ENCODE results near the gene DDX56. TPM values are rescaled to one million over a fixed set of nuclear protein-coding genes. Genes with fewer than 3 reads are reported as not detected.

DDX56 gene
- total RNA-seq, 1 experiment from 2014 or later = 83.1 TPM

DNA sequence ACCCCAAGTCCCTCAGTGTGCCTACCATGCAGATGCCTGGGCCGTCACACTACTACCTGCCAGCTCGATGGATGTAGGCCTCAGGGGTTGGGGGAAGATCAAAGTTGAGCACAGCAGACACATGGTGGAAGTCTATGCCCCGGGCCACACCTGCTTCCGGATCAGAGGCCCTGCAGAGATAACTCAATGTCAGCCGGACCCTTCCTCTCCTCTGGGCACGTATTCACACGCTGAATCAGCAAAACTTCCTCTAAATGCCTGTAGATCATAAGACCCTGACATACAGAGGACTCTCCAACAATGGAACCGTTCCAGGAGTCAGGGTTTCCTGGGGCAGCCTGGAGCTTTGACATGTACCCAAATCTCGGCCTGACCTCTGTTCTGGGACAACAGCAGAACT, 3.7 kb downstream of the DDX56 start:
- peaks cover 72% of the 10 kb centered on the region for H3K36me3 Mint-ChIP-seq
- H3K27ac Mint-ChIP-seq = no peak overlapping the region
- H3K4me3 Mint-ChIP-seq = no peak overlapping the region
- POLR2A ChIA-PET = interaction anchor here (0.7 kb wide), 1 partner anchor 70 kb away, joined by 3 read pairs; no protein-coding TSS in a partner anchor
- no peaks in the 10 kb centered on the region for H3K9me3 Mint-ChIP-seq
- ATAC-seq (no peak), DNase-seq (ENCODE audit: low spot score) (no peak)
- TF ChIP-seq ZNF138 (CRISPR knock-in tag; conservative IDR thresholded peaks at IDR 0.05) = no peak
- TF ChIP-seq, protein P1, sequence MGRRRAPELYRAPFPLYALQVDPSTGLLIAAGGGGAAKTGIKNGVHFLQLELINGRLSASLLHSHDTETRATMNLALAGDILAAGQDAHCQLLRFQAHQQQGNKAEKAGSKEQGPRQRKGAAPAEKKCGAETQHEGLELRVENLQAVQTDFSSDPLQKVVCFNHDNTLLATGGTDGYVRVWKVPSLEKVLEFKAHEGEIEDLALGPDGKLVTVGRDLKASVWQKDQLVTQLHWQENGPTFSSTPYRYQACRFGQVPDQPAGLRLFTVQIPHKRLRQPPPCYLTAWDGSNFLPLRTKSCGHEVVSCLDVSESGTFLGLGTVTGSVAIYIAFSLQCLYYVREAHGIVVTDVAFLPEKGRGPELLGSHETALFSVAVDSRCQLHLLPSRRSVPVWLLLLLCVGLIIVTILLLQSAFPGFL (CRISPR knock-in tag; IDR thresholded peaks at IDR 0.05; ENCODE audit: borderline replicate concordance) = no peak
- TF ChIP-seq JAZF1 (CRISPR knock-in tag; IDR thresholded peaks at IDR 0.05) = no peak
- no peak for TF ChIP-seq ARID4B (CRISPR knock-in tag; IDR thresholded peaks at IDR 0.05; ENCODE audit: borderline replicate concordance)
- CTCF ChIA-PET = no interaction called here
- no peaks in the 10 kb centered on the region for H3K27me3 Mint-ChIP-seq (ENCODE audit: low read depth)
- peaks cover 20% of the 10 kb centered on the region for H3K4me1 Mint-ChIP-seq

DNA sequence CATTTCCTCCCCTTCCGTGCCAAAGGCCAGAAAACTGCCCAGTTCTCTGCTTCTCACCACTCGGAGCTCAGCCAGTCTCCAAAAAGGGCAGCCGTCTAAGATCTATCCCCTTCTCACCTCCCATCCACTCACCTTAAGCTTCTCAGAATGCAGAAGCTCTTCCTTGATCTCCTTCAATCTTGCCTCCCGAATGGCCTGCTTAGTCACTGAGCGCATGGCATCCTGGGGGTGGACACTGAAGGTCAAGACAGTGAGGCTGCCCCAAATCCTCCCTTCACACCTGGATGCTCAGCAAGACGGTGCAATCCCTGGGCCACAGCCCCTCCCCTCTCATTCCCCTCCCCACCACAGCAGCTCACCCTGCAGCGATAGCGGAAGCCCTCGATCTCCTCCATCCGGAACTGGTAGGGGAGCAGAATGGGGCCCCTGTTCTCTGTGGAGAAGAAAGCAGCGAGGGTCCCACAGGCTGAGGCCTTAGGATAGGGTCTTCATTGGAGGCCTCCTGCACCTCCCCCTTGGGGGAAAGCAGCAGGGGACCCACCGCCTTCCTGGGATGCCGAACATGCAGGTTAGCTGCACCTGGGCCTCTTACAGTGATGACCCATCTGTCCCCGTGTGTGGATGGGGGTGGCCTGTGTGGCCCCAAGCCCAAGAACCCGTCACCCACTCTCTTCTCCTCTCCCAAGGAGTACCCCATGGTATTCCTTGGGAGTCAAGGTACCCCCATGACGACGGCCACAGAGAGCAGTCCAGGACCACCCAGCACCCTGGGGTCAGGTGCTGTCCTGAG, 4.7 kb downstream of the DDX56 start:
- Mint-ChIP-seq H3K4me3 (no peak overlapping the region), H3K36me3 (peaks cover 80% of the 10 kb centered on the region), H3K9me3 (no peaks in the 10 kb centered on the region), H3K27ac (no peak overlapping the region; the same call in 1 of the 2 replicates), H3K27me3 (ENCODE audit: low read depth) (no peaks in the 10 kb centered on the region), H3K4me1 (peaks cover 12% of the 10 kb centered on the region)
- DNase-seq (ENCODE audit: low spot score) (no peak), ATAC-seq (no peak)
- ChIA-PET POLR2A (interaction anchor here (0.6 to 0.7 kb wide), 2 partner anchors 71 to 217 kb away, joined by 3 to 5 read pairs; no protein-coding TSS in a partner anchor), CTCF (interaction anchor here (1.2 kb wide), 1 partner anchor 34 kb away, joined by 4 read pairs; no protein-coding TSS in a partner anchor)
- TF ChIP-seq ZNF396 (CRISPR knock-in tag; IDR thresholded peaks at IDR 0.05; ENCODE audit: borderline replicate concordance) = no peak
- TF ChIP-seq E2F1 (CRISPR knock-in tag; IDR thresholded peaks at IDR 0.05) = no peak
- no peak for TF ChIP-seq ZNF317 (CRISPR knock-in tag; IDR thresholded peaks at IDR 0.05; ENCODE audit: borderline replicate concordance, low read depth)
- no peak for TF ChIP-seq SOX15 (CRISPR knock-in tag; IDR thresholded peaks at IDR 0.05)
- TF ChIP-seq ZNF423 (CRISPR knock-in tag; IDR thresholded peaks at IDR 0.05) = no peak
- TF ChIP-seq NR3C1 (CRISPR knock-in tag; conservative IDR thresholded peaks at IDR 0.05; ENCODE audit: low read depth) = no peak
- no peak for TF ChIP-seq TEAD4 (CRISPR knock-in tag; IDR thresholded peaks at IDR 0.05)
- TF ChIP-seq, protein P2, sequence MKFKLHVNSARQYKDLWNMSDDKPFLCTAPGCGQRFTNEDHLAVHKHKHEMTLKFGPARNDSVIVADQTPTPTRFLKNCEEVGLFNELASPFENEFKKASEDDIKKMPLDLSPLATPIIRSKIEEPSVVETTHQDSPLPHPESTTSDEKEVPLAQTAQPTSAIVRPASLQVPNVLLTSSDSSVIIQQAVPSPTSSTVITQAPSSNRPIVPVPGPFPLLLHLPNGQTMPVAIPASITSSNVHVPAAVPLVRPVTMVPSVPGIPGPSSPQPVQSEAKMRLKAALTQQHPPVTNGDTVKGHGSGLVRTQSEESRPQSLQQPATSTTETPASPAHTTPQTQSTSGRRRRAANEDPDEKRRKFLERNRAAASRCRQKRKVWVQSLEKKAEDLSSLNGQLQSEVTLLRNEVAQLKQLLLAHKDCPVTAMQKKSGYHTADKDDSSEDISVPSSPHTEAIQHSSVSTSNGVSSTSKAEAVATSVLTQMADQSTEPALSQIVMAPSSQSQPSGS (CRISPR knock-in tag; IDR thresholded peaks at IDR 0.05; ENCODE audit: borderline replicate concordance, low read depth) = no peak
- no peak for TF ChIP-seq ETV6 (CRISPR knock-in tag; IDR thresholded peaks at IDR 0.05)
- no peak for TF ChIP-seq CBFB (CRISPR knock-in tag; IDR thresholded peaks at IDR 0.05; ENCODE audit: low read depth)
- TF ChIP-seq ZNF416 (CRISPR knock-in tag; IDR thresholded peaks at IDR 0.05) = no peak
- TF ChIP-seq, protein P3, sequence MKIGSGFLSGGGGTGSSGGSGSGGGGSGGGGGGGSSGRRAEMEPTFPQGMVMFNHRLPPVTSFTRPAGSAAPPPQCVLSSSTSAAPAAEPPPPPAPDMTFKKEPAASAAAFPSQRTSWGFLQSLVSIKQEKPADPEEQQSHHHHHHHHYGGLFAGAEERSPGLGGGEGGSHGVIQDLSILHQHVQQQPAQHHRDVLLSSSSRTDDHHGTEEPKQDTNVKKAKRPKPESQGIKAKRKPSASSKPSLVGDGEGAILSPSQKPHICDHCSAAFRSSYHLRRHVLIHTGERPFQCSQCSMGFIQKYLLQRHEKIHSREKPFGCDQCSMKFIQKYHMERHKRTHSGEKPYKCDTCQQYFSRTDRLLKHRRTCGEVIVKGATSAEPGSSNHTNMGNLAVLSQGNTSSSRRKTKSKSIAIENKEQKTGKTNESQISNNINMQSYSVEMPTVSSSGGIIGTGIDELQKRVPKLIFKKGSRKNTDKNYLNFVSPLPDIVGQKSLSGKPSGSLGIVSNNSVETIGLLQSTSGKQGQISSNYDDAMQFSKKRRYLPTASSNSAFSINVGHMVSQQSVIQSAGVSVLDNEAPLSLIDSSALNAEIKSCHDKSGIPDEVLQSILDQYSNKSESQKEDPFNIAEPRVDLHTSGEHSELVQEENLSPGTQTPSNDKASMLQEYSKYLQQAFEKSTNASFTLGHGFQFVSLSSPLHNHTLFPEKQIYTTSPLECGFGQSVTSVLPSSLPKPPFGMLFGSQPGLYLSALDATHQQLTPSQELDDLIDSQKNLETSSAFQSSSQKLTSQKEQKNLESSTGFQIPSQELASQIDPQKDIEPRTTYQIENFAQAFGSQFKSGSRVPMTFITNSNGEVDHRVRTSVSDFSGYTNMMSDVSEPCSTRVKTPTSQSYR (CRISPR knock-in tag; IDR thresholded peaks at IDR 0.05) = no peak
- no peak for TF ChIP-seq PRDM15 (CRISPR knock-in tag; IDR thresholded peaks at IDR 0.05)
- TF ChIP-seq ZNF121 (CRISPR knock-in tag; IDR thresholded peaks at IDR 0.05) = no peak
- no peak for TF ChIP-seq FOXK1 (CRISPR knock-in tag; IDR thresholded peaks at IDR 0.05)
- no peak for TF ChIP-seq PRRX2 (CRISPR knock-in tag; IDR thresholded peaks at IDR 0.05)

Data from WTC11 (cell line).